SK-N-MC (cell line): ENCODE measurements around the gene IDUA.

Experiments used
- EZH2 ChIP-seq: fragments of 200-600 bp; sonication (generic); IDR thresholded peaks from one replicate; pipeline ENCODE4 v1.6.1; 2017; ENCODE audit warnings: antibody characterized with exemption
- FOXP2 ChIP-seq: optimal IDR thresholded peaks from 2 replicates; pipeline ENCODE3; 2011; ENCODE audit warnings: mild to moderate bottlenecking, moderate library complexity; ENCODE audit not compliant: insufficient read depth; ENCODE audit errors: extremely low read length, control extremely low read depth
- POLR2AphosphoS5 ChIP-seq: IDR thresholded peaks from 2 replicates; pipeline ENCODE4 v1.6.1; 2012; ENCODE audit warnings: mild to moderate bottlenecking, low read depth, low read length, borderline replicate concordance

- TF ChIP-seq EZH2 (no peak), POLR2AphosphoS5 (no peak), FOXP2 (no peak)
Measured at GRCh38 chr4:952881-953573, 33.8 kb upstream of the IDUA start.
